ENCODE results near the gene MRI1.

MRI1 gene

GRCh38 chr19:13821292-13821691, 57.0 kb downstream of the MRI1 start:
- no peak for DNase-seq (ENCODE audit: low read depth in 3 of 3, low spot score in 1 of 3)

GRCh38 chr19:13823256-13823655, 58.9 kb downstream of the MRI1 start:
- no peak for DNase-seq (ENCODE audit: low read depth in 3 of 3, low spot score in 1 of 3)

Measured in stimulated activated CD4-positive, alpha-beta T cell treated with anti-CD3 and anti-CD28 coated beads, TNF-alpha, amount 100 ng/mL, for 1 hour (primary cell).